NCI-H82 treated with DMSO at 0.1 percent for 48 hours (cell line): ENCODE results near the gene NT5DC4.

Source experiments
- DNase-seq: peaks from one replicate; lab custom pipeline; 2025; ENCODE audit not compliant: unreplicated experiment; lab: John Stamatoyannopoulos, UW

NT5DC4 gene

GRCh38 chr2:112723547-112723940 lies 2.7 kb downstream of the NT5DC4 start:
- no peak for DNase-seq

DNA sequence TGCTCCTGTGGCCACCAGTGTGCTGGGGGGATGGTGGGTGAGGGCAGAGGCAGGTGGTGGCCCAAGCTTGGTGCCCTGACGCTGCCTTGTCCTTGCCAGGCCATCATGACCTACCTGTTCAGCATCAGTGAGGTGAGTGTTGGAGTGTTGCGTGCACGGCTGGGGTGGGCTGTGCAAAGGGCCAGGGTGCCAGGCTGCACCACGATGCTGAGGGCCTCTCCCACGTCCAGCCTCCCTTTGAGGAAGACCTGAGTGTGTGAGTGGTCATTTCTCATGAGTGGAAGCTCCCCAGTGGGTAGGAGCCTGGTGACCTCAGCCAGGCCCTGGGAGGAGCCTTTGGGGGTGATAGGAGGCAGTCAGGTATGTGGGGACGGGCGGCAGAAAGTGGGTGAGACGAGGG lies 3.2 kb downstream of the NT5DC4 start:
- no peak for DNase-seq

- no peak for DNase-seq
Observed at GRCh38 chr2:112724591-112725525, 4.0 kb downstream of the NT5DC4 start.

DNA sequence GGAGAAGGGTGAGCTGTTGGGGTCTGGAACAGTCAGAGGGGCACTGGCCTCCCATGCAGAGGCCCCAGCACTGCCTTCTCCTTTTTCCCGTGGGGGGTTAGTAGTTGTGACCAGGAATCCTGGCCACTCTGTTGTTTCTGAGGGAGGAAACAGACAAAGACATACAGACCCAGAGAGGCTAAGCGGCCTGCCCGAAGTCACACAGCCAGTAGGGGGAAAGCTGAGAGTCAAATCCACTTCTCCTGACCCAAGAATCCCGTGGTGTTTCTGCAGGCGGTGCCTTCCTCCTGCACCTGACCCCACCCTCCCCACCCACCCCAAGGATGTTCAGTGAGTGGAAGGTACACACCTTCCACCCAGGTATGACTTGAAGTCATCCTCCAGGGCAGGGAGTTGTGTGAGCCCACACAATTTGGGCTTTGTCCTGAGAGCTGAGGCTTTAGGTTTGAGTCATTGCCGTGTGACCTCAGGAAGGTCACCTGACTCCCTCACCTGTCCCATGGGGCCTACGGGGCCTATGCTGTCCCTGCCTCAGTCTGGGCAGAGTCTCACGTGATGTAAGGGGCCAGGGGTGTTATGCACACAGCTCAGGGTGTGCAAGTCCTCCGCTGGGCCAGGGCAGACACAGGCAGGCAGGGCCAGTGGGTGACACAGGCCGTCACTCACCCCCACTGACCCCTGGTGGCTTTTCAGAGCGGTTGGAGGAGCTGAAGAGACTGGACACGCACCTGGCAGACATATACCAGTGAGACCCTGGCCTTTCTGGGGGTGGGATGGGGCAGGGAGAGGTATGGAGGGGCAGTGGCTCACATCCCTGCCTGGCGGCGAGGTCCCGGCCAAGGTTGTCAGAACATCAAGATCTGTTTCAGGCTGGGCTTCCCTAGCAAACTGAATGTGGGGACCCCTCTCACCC lies 5.0 kb downstream of the NT5DC4 start:
- no peak for DNase-seq

- DNase-seq: peak; percentile 52
Observed at GRCh38 chr2:112726487-112727190, 5.8 kb downstream of the NT5DC4 start.

DNA sequence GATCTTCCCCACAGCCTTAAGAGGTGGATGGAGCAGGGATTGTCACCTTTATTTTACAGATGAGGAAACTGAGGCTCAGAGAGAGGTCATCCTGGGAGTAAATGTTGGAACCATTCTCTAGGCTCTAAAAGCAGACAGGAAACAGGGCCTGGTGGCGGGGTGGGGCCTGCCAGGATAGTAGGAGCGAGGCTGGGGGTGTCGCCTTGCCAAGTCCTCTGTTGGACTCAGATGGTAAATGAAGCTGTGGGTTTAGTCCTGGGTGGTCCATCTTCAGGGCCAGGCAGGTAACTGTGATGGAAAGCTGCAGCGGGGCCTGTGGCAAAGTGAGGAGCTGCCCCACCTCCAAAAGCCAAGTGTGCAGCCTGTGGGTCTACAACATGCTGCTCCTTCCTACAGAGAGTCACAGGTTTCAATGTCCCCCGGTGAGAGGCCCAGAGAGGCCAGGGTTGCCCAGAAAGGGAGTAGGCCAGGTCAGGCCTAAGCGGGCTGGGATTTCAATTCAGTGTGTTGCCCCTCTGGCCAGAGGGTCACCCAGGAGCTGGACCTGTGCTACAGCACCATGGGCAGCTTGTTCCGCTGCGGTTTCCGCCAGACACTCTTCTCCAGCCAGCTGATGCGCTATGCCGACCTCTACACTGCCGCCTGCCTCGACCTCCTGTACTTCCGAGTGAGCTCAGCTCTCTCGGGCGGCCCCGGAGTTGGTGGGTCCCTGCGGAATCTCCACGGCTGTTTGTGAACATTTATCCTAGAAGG lies 6.6 kb downstream of the NT5DC4 start:
- DNase-seq: no peak

DNA sequence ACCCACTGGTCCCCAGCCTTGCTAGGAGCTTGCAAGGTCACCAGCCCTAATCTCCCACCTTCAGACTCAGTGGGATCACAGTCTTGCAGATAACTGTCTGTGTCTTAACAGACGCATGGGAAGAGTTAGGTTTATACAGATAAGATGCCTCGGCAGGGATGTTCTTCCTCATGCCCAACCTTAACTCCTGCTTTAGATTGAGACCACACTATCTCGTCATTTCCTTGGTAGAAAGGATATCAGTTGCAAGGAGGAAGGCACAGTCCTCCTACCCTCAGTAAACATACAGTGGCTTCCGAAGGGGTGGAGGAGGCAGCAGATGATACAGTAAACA lies 7.2 kb downstream of the NT5DC4 start:
- no peak for DNase-seq

DNA sequence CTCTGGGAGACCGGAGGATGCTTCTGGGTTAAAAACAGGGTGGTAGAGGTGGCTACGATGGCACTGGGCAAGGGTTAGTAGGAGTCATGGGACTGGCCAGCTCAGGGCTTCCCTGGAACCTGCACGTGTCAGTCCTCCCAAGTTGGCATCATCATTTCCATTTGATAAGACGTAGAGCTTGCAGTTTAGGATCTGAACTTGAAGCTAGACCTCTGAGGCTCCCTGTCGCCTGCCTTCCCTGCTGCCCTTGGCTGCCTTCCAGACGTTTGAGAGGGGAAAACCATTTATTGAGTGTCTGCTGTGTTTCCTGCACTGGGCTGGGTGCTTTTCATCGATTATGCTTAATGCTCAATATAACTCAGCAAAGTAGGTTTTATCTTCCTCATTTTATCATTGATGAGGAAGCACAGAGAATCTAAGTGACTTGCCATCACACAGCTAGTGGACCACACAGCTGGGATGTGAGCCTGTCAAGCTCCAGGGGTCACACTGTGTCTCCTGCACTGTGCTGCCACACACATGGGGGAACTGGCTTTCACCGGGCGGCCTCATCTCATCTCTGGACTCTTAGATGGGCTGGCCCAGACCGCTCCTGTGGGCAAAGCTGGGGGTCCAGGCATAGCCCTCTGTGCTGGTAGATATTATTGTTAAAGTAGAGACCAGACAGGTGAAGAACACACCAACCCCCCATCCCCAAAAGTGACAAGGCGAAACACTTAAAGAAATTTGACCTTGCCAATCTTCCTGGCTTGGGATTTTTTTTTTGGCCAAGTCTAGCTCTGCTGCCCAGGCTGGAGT lies 7.8 kb downstream of the NT5DC4 start:
- DNase-seq: no peak

DNA sequence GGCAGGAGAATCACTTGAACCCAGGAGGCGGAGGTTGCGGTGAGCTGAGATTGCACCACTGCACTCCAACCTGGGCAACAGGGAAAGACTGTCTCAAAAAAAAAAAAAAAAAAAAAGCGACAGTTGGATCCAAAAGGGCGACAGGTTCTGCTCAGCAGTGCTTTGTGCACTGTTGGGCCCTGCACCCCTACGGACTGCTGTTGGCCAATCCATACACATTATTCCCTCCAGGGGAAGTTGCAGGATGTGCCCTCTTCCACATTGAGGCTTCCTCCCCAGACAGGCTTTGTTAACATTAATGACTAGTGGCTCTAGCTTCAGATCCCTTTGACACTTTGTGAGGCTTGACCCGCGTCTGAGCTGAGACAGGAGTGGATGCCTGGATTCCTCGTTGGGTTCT lies 9.4 kb downstream of the NT5DC4 start:
- no peak for DNase-seq

DNA sequence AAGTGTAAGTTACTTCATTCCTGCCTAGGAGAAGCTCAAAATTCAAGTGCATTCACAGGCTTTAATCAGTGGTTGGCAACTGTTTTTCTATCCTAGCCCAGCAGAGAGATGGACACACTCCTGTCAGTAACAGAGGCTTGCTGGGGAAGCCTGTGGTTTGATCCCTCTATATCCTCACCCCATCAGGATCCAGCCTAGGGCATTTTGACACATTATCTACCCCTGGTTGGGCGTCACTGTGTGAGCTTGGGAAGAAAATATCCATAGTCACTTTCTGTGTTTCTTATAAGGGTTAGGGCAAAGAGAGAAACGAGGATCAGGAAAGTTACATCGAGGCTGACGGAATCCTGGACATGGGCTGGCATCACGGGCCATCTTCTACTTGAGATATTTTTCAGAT lies 10.0 kb downstream of the NT5DC4 start:
- DNase-seq: no peak

DNA sequence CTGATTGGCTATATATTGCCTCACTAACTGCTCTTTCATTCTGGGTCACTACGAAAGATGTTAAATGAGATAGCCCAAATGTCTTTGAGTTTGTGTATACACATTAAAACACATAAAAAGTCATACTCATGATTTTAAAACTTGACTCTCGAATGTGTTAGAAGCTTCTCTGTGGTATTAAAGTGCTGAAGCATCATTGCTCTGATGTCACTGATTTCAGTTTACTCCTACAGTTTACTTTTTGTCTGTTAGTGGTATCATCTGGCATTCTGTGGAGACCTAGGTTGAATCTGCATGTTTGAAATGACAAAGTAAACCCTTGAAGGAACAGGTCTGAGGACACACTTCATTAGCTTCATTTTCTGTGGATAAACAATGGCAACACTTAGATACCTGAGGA lies 10.7 kb downstream of the NT5DC4 start:
- no peak for DNase-seq

GRCh38 chr2:112733456-112733855 lies 12.6 kb downstream of the NT5DC4 start:
- no peak for DNase-seq

DNA sequence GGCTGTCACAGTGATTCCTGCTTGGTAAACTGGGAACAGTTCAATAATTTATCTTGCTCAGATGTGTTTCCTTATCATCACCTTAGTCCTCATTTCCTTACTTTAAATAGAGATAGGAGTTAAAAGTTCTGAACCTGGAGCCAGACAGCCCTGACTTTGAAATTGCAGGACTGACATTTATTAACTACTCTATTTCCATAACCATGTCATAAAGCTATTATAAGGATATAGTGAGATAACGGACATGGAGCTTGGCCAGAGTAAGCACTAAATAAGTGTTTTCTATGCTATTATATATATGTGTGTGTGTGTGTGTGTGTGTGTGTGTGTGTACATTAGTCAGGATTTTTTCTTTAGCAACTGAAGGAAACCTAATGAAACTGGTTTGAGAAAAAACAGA lies 13.1 kb downstream of the NT5DC4 start:
- DNase-seq: no peak

DNA sequence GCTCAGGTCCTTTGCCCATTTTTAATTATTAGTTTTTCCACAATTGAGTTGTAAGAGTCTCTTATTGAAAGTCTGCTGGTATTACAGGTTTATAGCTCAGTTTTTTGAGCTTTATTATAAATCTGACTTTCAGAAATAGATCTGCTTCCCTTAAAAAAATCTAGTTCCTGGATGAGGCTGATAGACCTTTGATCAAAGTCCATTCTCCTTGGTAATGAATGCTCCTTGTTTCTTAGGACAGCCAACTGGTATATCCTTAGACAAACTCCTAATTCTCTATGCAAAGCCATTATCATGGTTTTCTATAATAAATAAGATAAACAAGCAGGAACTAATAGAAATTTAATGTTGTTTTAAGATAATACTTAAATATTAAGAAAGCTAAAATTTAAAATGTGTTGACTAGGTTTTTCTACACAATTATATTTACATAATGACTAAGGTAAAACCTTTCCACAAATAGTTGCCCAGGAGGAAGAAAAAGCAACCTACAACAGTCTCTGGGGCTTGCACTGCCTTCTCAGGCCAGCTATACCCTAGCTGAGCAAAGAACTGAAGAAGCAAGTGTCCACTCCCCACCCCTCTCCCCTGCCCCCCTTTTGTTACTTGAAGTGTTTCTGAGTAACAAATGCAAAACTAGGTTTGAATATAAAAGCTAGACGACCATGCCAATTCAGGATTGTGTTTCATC lies 16.9 kb downstream of the NT5DC4 start:
- no peak for DNase-seq

DNA sequence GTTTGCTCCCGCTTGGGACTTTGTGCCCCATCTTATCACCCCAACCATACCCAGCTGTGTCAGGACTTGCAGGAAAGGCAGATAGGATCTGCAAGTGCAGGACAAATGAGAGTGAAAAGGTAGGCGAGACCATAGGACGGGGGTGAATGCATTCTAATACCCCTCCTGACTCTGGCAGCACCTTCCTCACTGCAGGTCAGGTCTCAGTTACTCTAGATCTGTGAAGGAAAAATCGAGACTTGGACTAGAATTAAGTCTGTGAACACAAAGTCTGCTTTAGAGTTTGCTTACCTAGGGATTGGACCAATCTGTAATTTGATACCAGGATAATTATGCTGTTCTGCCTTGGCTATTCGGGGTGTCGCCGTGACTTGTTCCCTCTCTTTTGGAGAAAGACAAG lies 19.7 kb downstream of the NT5DC4 start:
- no peak for DNase-seq

DNA sequence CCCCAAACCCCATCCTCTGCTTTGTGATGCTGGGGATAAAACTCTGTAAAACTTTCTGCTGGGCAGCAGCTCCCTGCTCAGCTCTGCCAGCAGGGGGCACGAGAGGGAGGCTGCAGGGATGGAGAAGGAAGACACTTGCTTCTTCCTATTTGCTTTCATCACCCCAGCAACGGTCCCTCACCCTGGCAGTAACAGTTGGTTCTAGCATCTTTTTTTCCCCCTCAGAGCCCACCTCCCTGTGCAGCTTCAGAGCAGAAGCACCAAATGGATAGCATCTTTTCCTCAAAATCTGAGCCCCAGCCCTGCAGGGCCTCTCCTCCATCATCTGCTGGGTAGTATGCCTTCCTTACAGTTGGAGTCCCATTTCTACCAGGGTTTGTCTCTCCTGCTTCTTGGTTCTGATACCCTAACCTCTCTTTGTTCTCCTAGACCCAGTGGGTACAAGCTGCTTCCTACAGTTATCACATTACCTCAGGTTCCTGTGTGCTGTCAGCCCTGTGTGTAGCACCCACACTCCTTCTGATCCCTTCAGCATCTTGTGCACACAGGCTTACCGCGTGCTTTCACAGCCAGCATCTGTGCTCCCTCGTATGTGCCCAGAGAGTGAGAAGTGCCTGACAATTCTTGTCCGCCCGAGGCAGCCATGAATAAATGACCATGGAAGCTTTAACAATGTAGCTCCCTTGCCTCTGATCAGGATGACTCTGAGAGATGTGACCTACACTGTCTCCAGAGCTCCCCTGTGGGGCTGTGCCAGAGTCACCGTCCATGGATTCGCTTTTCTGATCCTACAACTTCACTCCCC lies 29.1 kb downstream of the NT5DC4 start:
- peak; percentile 8 for DNase-seq

DNA sequence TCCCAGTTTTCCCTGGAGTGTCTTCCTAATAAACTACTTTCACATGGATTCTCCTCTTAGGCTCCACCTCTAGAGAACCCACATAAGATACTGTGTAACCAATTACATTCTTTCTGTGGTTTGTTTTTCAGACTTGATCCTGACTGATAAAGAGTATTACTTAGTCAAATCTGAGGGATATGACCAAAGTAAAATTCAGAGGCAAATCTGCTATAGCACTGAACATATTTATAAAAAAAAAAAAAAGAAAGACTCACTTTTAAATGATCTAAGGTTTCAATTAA lies 29.7 kb downstream of the NT5DC4 start:
- no peak for DNase-seq

DNA sequence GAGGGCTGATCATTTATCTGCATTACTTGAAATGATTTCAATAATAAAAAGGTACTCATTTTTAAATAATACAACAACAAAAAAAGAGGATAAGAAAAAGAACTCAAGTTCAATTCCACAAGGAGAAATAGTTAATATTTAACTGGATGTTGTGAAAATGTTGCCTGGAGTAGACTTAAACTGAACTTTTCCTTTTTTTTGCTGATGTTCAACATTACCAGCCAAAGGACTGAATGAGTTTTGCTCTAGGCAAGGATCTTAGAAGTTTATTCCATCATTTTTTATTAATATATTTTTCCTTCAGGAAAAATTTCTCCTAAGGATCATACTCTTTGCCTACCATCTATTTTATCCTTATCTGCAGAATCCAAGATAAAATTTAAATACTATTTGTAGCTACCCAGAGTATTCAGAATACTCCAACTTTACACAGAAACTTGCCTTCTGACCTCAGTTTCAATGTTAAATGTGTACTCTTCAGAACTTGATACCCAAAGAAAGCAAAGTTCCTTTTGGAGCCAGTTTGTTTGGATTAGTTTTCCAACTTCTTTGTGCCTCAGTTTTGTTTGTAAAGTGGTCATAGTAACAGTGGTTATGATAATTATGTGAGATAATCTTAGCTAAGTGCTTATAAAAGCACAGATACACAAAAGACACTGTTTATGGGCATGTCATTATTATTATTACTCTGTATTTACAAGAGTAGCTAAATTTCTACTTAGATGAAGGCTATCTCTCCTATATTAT lies 30.8 kb downstream of the NT5DC4 start:
- no peak for DNase-seq
